H1 (cell line): ENCODE results near the gene TMEM212. TPM values are rescaled to one million over a fixed set of nuclear protein-coding genes. Genes with fewer than 3 reads are reported as not detected.

ENCODE experiments used
- polyA plus RNA-seq, 7 experiments: library from polyadenylated mRNA; depleted of rRNA in 3 of 7; stranded (reverse) in 5 of 7; unstranded in 2 of 7; fragments of >200 nt in 5 of 7; fragments of 200-250 nt in 2 of 7; gene quantifications; 1 replicate in 5 of 7; 2 replicates in 1 of 7; 4 replicates in 1 of 7; pipeline versions ENCODE4 v1.2.1 to v1.2.3, GENCODE V29; 2011 to 2013; ENCODE audit warnings: missing spikeins in 2 of 7, mixed read lengths in 2 of 7
- total RNA-seq: library from RNA; stranded (reverse); fragmentation: NEBNext Ultra II Directional; extraction: Animal tissue kit (Norgen Biotek cat#: 25700); gene quantifications from 2 replicates; pipeline ENCODE4 v1.2.1, GENCODE V29; 2021

The TMEM212 gene
- total and polyA plus RNA-seq, 2 of the 8 experiments (the other 6 are each of a cell fraction or from before 2014, with no cell fraction given), result not detected

Other genes with a start within 250 kb of the TMEM212 start
- gene PLD1, start 32.9 kb upstream of the TMEM212 start, total RNA-seq, result 2.6 and 3.1 TPM in 2 replicates
- gene PLD1, start 32.9 kb upstream of the TMEM212 start, polyA plus RNA-seq (2011; rRNA removed), result 0.88 and 1.2 TPM in 2 replicates
- 44.4 TPM in 2 replicates for gene FNDC3B, start 196.2 kb downstream of the TMEM212 start, total RNA-seq
- 14.1 and 15.7 TPM in 2 replicates for gene FNDC3B, start 196.2 kb downstream of the TMEM212 start, polyA plus RNA-seq (2011; rRNA removed)